K562 (cell line): Measurements from ENCODE around the gene OPA3. TPM values are rescaled to one million over a fixed set of nuclear protein-coding genes. Genes with fewer than 3 reads are reported as not detected.

ENCODE experiments used
- CBX5 ChIP-seq: IDR thresholded peaks from 2 replicates; pipeline ENCODE4 v1.6.1; 2014; ENCODE audit warnings: low read depth, borderline replicate concordance
- ILK ChIP-seq: fragments of 450-650 bp; IDR thresholded peaks from 2 replicates; pipeline ENCODE4 v1.6.1; 2016; ENCODE audit warnings: missing genetic modification characterization, low read depth, mild to moderate bottlenecking, missing compliant biosample characterization, moderate library complexity, borderline replicate concordance
- KDM4B ChIP-seq, 2 experiments: fragments of 450-650 bp in 1 of 2; sonication (generic) in 1 of 2; IDR thresholded peaks; 2 replicates each; pipeline ENCODE4 v1.6.1; 2016 to 2017; ENCODE audit warnings: borderline replicate concordance in 2 of 2, antibody characterized with exemption in 1 of 2, low read depth in 1 of 2, mild to moderate bottlenecking in 1 of 2
- NFIC ChIP-seq: fragments of 450-650 bp; IDR thresholded peaks from 2 replicates; pipeline ENCODE4 v1.6.1; 2017; ENCODE audit warnings: mild to moderate bottlenecking, inconsistent platforms
- PHF20 ChIP-seq: fragments of 450-650 bp; IDR thresholded peaks from 2 replicates; pipeline ENCODE4 v1.6.1; 2018; ENCODE audit not compliant: partially characterized antibody
- SMARCC2 ChIP-seq: fragments of 450-650 bp; IDR thresholded peaks from 2 replicates; pipeline ENCODE4 v1.6.1; 2017; ENCODE audit warnings: antibody characterized with exemption, moderate library complexity, mild to moderate bottlenecking, low read depth
- ZNF253 ChIP-seq: fragments of 250-450 bp; sonication (Bioruptor Pico); conservative IDR thresholded peaks from 2 replicates; pipeline ENCODE4 v1.6.1; 2021; ENCODE audit warnings: mild to moderate bottlenecking
- polyA plus RNA-seq, 8 experiments: library from polyadenylated mRNA; depleted of rRNA in 4 of 8; stranded (reverse) in 5 of 8; unstranded in 3 of 8; fragments of >200 nt; fragmentation: Nextera tagmentation in 2 of 8; fragmentation: Illumina TruSeq in 1 of 8; extraction: Ambion mirVana in 2 of 8; extraction: Trizol in 1 of 8; gene quantifications; 2 replicates each; pipeline versions ENCODE4 v1.2.1 to v1.2.3, GENCODE V29; 2011 to 2014; ENCODE audit warnings: inconsistent platforms in 1 of 8, missing spikeins in 1 of 8
- total RNA-seq, 7 experiments: library from RNA; depleted of rRNA in 6 of 7; stranded (reverse); fragments of >200 nt in 6 of 7; fragmentation: Illumina TruSeq in 2 of 7; extraction: Trizol in 2 of 7; gene quantifications; 2 replicates each; pipeline versions ENCODE4 v1.2.1 to v1.2.3, GENCODE V29; 2011 to 2021; ENCODE audit warnings: low replicate concordance in 1 of 7
- TF ChIP-seq, protein P1 (sequence below): IDR thresholded peaks from 3 replicates; pipeline ENCODE4 v1.6.1; 2011; ENCODE audit warnings: borderline replicate concordance, mild to moderate bottlenecking, moderate library complexity; ENCODE audit not compliant: insufficient read length; ENCODE audit errors: extremely low read depth
- TF ChIP-seq, protein P2 (sequence below): fragments of 250-450 bp; sonication (Bioruptor Pico); IDR thresholded peaks from 2 replicates; pipeline ENCODE4 v1.8.0; 2022; ENCODE audit warnings: moderate library complexity, mild to moderate bottlenecking, inconsistent platforms
- TF ChIP-seq, protein P3 (sequence below): fragments of 450-650 bp; formaldehyde crosslinking; conservative IDR thresholded peaks from 2 replicates; pipeline ENCODE4 v1.4.0; 2022; ENCODE audit warnings: mild to moderate bottlenecking, missing genetic modification characterization
- TF ChIP-seq, protein P4 (sequence below), 2 experiments: fragments of 200-800 bp in 1 of 2; sonication (Bioruptor generic) in 1 of 2; sonication (generic) in 1 of 2; formaldehyde crosslinking in 1 of 2; IDR thresholded peaks in 1 of 2; conservative IDR thresholded peaks in 1 of 2; 2 replicates each; pipeline versions ENCODE4 v1.5.0 to v1.6.1; 2016 to 2020; ENCODE audit warnings: missing compliant biosample characterization in 1 of 2, missing genetic modification characterization in 1 of 2, missing genetic modification reagents in 1 of 2
- TF ChIP-seq, protein P5 (sequence below): fragments of 450-650 bp; IDR thresholded peaks from 2 replicates; pipeline ENCODE4 v1.7.1; 2018; ENCODE audit warnings: mild to moderate bottlenecking, low read depth; ENCODE audit not compliant: partially characterized antibody

The OPA3 gene
- total and polyA plus RNA-seq, 9 of the 15 experiments (the other 6 are each of a cell fraction or from before 2014, with no cell fraction given) = 1.4 to 18.8 (median 9.0) TPM

DNA sequence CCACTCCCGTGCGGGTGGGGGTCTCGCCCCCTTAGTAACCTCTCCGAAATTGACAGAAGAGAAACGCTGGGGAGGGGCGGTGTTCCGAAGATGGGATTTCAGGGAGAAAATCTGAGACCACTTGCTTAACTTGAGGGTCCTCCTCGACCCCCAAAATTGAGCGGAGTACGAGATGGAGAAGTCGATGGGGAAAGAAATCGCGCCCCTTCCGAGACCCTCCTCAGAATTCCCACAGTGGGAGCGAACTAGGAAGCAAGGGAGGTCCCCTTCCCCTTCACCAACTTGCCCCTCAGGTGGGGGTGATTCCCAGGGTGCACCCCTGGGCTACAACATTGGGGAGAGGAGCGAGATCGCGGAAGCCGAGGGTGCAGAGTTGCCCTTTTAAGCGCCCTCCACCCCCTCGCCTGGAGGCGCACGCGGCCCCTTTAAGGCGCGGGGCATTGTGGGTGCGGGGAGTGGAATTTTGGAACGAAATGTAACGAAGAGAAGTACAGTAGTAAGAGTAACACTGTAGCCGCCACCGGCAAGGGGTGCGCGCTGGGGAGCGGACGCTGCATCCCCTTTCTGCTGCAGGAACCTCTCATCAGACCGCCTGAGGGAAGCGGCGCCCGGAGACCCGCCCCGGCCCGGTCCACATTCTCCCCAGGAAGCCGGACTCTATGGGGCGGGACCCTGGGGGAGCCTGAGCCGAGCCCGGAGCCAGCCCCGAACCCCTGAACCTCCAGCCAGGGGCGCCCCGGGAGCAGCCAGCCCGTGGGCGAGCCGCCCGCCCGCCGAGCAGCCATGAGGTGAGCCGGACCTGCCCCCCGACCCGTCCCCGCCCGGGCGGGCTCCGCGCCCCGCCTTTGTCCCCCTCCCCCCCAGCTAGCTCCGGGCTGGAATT lies 77.4 kb downstream of the OPA3 start, which contains the start of gene VASP (continued):
- TF ChIP-seq, protein P1, sequence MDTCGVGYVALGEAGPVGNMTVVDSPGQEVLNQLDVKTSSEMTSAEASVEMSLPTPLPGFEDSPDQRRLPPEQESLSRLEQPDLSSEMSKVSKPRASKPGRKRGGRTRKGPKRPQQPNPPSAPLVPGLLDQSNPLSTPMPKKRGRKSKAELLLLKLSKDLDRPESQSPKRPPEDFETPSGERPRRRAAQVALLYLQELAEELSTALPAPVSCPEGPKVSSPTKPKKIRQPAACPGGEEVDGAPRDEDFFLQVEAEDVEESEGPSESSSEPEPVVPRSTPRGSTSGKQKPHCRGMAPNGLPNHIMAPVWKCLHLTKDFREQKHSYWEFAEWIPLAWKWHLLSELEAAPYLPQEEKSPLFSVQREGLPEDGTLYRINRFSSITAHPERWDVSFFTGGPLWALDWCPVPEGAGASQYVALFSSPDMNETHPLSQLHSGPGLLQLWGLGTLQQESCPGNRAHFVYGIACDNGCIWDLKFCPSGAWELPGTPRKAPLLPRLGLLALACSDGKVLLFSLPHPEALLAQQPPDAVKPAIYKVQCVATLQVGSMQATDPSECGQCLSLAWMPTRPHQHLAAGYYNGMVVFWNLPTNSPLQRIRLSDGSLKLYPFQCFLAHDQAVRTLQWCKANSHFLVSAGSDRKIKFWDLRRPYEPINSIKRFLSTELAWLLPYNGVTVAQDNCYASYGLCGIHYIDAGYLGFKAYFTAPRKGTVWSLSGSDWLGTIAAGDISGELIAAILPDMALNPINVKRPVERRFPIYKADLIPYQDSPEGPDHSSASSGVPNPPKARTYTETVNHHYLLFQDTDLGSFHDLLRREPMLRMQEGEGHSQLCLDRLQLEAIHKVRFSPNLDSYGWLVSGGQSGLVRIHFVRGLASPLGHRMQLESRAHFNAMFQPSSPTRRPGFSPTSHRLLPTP = no peak
- TF ChIP-seq, protein P2, sequence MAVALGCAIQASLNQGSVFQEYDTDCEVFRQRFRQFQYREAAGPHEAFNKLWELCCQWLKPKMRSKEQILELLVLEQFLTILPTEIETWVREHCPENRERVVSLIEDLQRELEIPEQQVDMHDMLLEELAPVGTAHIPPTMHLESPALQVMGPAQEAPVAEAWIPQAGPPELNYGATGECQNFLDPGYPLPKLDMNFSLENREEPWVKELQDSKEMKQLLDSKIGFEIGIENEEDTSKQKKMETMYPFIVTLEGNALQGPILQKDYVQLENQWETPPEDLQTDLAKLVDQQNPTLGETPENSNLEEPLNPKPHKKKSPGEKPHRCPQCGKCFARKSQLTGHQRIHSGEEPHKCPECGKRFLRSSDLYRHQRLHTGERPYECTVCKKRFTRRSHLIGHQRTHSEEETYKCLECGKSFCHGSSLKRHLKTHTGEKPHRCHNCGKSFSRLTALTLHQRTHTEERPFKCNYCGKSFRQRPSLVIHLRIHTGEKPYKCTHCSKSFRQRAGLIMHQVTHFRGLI (CRISPR knock-in tag) = no peak
- TF ChIP-seq ZNF253 (CRISPR knock-in tag) = no peak
- TF ChIP-seq, protein P3, sequence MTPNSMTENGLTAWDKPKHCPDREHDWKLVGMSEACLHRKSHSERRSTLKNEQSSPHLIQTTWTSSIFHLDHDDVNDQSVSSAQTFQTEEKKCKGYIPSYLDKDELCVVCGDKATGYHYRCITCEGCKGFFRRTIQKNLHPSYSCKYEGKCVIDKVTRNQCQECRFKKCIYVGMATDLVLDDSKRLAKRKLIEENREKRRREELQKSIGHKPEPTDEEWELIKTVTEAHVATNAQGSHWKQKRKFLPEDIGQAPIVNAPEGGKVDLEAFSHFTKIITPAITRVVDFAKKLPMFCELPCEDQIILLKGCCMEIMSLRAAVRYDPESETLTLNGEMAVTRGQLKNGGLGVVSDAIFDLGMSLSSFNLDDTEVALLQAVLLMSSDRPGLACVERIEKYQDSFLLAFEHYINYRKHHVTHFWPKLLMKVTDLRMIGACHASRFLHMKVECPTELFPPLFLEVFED (CRISPR knock-in tag) = no peak
- peak in 1 of 2 experiments; percentile 67; a peak in 1 of 4 replicates for TF ChIP-seq KDM4B (IDR thresholded peaks at IDR 0.05; ENCODE audit: borderline replicate concordance in 2 of 2, low read depth in 1 of 2)
- no peak for TF ChIP-seq ILK (tag)
- TF ChIP-seq, protein P4, sequence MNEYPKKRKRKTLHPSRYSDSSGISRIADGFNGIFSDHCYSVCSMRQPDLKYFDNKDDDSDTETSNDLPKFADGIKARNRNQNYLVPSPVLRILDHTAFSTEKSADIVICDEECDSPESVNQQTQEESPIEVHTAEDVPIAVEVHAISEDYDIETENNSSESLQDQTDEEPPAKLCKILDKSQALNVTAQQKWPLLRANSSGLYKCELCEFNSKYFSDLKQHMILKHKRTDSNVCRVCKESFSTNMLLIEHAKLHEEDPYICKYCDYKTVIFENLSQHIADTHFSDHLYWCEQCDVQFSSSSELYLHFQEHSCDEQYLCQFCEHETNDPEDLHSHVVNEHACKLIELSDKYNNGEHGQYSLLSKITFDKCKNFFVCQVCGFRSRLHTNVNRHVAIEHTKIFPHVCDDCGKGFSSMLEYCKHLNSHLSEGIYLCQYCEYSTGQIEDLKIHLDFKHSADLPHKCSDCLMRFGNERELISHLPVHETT (CRISPR knock-in tag; conservative IDR thresholded peaks at IDR 0.05 in 1 of 2, IDR thresholded peaks at IDR 0.05 in 1 of 2) = no peak
- TF ChIP-seq NFIC = peak; percentile 33
- no peak for TF ChIP-seq PHF20
- TF ChIP-seq SMARCC2 = no peak
- TF ChIP-seq CBX5 = no peak
- TF ChIP-seq, protein P5, sequence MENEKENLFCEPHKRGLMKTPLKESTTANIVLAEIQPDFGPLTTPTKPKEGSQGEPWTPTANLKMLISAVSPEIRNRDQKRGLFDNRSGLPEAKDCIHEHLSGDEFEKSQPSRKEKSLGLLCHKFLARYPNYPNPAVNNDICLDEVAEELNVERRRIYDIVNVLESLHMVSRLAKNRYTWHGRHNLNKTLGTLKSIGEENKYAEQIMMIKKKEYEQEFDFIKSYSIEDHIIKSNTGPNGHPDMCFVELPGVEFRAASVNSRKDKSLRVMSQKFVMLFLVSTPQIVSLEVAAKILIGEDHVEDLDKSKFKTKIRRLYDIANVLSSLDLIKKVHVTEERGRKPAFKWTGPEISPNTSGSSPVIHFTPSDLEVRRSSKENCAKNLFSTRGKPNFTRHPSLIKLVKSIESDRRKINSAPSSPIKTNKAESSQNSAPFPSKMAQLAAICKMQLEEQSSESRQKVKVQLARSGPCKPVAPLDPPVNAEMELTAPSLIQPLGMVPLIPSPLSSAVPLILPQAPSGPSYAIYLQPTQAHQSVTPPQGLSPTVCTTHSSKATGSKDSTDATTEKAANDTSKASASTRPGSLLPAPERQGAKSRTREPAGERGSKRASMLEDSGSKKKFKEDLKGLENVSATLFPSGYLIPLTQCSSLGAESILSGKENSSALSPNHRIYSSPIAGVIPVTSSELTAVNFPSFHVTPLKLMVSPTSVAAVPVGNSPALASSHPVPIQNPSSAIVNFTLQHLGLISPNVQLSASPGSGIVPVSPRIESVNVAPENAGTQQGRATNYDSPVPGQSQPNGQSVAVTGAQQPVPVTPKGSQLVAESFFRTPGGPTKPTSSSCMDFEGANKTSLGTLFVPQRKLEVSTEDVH = no peak
